NCI-H2196 treated with DMSO at 0.1 percent for 48 hours (cell line): ENCODE measurements around the gene EXOC2.

Experiments
- DNase-seq: peaks from one replicate; lab custom pipeline; 2025; ENCODE audit not compliant: unreplicated experiment; lab: John Stamatoyannopoulos, UW

EXOC2 gene

DNA sequence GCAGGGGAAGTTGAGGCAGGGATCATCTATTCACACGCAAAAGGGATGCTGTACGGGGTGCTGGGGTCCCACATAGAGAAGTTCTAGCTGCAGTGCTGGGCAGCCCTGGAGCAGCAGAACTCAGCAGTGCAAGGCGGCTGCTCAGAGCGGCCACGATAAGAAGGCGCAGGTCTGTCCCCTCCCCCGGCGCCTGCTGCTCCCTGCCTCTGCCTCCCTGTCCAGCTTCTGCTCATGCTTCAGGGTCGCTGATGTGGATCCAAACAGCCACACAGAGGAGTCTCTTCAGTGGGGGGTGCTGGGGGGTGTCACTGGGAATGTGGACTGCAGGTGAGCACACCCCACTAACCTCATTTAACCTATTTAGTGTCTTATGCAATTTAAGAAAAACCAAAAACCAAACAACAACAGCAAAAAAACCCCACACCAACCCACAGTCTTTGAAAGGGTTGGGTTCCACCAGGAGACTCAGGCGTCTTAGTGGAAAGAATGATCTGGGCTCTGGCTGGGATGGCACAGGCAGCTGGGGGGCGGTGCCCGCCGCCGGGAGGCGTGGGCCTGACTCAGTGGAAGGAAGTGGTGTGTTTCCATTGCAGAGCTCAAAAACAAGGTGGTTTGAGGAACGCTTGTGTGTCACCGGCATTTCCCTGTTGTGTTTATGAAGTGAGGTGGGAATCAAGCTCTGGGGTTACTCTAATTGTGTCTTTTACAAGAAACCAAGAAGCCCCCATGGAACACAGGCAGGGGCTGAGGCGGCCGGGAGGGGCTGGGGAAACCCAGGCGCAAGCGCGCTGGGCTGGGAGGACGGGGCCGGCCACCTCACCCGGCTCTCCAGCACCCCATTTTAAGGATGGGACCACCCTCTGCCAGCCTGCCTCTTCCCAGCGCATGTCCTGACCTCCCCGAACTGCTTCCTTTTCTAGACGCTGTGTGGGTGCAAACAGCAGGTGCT lies 246.2 kb downstream of the EXOC2 start:
- no peak for DNase-seq

DNA sequence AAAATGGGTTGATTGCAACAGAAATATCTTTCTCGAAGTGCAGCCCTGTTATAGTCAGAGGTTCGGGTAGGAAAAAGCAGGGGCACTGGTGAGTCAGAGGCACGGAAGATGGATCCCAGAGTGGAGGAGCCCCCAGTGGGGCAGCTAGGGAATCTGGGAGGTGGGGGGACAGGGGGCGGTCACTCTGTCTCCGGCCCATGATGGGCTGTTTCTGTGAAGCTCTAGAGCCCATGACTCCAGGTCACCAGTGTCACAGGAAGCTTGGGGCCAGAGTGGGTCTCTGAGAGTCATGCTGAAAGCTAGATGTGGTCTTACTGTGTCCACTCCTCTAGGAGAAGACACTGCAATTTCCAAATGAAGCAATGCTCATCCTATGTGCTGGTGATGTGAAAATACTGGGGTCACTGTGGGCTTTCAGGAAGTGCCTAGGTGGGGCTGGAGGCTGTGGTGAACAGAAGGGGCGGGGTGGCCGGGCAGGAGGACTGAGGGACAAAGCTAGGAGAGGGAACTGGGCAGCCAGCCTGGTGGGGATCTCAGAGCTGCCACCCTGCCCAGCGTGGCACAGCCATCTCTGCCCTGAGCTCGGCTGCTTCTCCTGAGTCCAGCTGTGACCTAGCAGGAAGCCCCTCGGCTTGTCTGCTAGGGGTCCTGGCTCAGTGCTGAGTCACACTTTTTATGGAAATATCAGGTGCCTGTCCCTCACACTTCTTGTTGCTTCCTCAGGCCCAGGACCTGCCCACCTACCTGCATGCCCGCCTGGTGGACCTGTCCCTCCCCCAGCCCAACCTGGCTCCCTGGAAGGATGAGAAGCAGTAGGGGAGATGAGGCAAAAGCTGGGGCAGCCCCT lies 247.1 kb downstream of the EXOC2 start:
- no peak for DNase-seq

DNA sequence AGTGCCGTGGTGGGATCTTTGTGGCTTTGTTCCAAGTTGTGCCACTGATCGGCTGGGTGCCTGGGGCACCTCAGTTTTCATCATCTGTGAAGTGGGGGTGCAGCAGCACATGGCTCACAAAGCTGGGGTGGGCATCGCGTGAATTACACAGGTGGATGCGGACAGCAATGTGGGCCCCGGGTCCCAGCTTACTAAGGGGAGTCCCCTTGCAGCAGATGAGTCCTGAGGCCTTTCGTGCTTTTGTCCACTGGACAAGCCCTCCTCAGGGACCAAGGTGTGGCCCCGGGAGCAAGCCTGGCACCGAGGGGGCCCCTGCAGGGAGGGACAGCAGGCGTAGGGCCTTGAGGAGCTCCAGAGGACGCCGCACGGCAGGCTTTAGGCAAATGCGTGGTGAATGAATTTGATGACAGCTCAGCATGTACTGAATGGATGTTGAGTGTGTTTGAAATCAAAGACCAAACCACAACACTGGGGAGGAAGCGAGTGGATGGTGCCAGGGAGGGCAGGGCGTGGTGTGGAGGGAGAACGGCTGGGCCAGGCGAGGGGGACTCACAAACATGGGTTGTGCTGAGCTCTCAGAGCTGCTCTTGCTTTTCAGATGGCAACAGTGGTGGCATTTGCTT lies 248.2 kb downstream of the EXOC2 start:
- DNase-seq = no peak

DNA sequence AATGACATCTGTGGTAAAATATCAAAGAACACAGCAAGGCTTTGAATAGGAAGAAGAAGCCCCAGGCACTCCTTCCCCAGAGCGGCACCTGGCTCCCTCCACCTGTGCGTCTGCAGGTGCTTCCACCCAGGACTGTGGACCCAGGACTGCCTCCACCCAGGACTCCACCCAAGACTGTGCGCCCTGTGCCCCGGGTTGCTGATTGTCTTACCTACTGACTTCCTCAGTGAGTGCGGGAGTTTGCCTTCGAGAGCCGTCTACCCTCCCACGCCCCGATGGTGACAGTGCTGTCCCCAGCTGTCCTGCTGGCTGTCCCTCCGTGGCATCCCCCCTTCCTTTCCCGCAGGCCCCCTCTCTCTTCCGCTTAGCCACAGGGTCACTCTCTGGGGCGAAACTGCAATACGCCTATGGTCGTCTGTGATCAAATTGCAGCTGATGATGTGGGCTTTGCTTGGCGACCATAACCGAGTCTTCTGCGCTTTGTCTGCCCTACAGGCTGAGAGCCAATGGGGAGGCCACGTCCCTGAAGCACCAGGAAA lies 249.2 kb downstream of the EXOC2 start:
- no peak for DNase-seq

DNA sequence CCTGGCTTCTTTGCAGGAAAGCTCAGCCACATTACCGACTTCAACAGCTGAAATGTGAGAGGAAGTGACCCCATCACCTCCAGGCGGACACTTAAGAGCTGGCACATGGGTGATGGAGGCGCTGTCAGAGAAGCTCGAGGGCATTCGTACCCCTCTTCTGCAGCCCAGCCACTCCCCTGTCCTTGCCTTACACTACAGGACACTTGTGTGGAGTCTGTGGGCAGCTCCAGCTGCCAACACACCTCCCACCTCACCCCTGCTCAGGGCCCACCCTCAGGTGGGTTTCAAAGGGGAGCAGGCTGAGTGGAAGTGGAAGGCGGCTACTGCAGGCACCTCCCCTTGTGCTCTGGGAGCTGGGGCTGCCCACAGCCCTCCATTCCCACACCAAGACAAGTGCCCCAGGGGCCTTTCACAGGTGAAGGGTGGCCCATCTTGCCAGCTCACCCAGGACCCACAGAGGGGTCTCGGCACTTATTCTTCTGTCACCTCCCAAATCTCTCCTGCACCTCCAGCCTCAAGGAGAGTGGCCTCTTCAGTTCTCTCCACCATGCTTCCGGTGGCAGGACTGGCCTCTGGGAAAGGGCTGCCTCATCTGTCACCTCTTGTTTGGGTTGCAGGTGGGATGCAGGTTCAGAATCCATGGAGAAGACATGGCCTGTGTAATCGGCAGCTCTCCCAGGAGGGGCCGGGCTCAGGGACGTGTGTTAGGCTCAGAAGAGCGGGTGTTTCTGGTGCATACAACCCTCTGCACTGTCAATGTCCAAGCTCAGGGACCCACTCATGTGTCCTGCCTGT lies 251.6 kb downstream of the EXOC2 start:
- DNase-seq = no peak

DNA sequence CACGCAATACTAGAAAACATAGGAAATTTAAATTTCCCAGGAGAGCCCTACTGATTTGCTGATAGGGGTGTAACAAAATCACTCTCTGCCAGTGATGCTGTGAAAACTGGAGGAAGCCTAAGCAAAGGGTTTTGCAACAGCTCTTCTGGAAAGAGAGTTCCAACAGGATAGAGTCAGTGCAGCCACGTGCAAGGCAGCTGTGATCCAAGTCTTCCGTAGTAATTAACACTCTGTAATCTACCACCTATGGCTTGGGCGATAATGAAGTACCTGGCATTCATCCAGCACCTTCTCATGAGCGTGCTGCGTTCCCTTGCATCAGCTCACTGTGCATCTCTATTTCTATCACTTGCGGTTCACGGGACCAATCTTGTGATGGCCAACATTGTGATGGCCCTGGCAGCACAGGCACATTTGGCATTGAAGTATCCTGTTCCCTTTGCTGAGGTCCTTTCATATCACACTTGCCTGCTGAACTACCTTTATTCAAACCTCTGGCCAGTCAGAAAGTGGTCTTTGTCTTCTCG lies 253.2 kb downstream of the EXOC2 start:
- DNase-seq = no peak

DNA sequence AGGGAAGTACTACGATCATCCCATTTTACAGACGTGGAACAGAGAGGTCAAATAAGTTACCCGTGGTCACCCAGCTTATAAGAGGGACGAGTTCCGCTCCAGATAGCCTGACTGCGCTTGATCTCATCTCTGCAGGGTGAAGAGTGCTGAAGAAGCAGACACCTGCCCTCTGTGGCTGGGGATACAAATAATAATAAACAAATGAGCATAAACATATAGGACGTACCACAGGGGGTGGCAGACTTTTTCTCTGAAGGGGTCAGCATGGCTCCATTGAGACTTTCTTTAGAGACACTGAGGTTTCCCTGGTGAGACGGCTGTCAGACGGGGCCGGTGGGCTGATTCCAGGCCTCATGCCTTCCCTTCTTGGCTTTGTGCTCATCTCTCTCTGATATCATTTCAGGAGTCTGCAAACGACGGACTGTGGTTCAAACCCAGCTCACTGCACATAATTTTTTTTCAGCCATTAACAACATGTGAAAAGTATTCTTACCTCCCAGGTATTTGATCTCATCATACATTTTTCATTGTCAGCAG lies 254.2 kb downstream of the EXOC2 start:
- DNase-seq = no peak

DNA sequence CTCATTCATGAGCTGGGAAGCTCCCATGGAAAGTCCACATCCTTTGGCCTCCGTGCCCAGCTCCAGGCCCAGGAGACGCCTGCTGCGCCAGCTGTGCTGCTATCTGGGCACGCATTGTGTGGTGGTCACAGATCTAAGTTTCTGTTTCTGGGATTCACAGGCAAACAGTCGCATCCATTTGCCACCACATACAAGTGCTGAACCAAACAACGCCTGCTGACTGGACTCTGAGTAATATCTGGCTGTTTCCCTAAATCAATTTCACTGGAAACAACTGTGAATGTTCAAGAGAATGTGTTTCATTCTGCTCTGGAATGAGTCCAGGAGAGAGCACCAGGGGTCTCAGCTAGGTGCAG lies 255.9 kb downstream of the EXOC2 start:
- no peak for DNase-seq

DNA sequence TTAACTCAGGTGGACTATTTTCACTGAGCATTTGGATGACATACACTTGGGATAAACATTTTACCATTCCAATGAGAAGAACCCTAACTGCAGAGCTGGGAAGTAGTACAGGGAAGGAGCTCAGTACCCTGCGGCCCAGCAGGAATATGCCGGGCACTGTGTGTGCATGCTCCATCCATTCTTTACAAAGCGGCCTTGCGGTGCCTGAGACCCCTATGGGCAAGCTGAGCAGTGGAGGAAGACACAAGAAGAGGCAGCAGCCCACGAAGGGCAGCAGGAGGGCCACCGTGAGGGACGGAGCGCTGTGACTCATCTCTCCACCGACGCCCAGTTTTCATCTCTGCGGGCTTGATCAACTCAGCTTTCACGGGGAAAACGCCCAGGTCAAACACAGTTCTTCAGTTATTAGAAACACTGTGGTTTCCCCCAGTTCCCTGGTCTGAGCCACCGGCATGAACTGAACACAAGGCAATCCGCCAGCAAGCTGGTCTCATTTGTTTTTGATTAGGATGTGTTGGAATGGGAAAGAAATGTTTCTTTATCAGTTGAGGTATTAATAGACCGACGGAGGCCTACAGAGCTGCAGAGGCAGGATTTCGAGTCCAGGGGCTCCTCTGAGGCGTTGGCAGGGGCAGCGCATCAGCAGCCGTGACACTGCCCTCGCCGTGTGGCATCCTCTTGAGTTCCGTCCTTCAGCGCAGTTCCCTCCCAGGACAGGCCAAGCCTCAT lies 256.5 kb downstream of the EXOC2 start:
- no peak for DNase-seq

DNA sequence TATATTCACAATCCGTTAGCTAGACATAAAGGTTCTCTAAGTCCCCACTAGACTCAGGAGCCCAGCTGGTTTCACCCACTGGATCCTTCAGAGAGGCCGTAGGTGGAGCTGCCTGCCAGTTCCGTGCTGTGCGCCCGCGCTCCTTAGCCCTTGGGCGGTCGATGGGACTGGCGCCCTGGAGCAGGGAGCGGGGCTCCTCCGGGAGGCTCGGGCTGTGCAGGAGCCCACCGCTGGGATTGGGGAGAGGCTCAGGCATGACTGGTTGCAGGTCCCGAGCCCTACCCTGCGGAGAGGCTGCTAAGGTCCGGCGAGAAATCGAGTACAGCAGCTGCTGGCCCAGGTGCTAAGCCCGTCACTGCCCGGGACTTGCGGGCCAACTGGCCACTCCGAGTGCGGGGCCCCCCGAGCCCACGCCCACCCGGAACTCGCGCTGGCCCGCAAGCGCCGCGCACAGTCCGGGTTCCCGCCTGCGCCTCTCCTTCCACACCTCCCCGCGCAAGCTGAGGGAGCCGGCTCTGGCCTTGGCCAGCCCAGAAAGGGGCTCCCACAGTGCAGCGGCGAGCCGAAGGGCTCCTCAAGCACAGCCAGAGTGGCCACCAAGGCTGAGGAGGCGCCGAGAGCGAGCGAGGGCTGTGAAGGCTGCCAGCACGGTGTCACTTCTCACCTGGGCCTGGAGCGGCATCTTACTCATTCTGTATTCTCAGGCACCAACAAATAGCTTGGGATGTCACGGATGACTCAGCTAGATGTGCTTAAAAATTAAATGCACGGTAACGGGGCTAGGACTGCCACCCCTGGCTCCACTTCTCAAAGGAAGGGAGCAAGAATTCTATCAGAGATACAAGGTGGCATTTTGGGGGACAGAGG lies 257.3 kb downstream of the EXOC2 start:
- DNase-seq = no peak
